Neural crest cell (in vitro differentiated cells): ENCODE results near the gene SGTA. TPM values are rescaled to one million over a fixed set of nuclear protein-coding genes. Genes with fewer than 3 reads are reported as not detected.

ENCODE experiments used
- DNase-seq: peaks from one replicate; pipeline ENCODE4 v3.0.0; 2021; ENCODE audit warnings: low read depth, mixed read lengths, low spot score
- H3K27ac Mint-ChIP-seq: one replicate; pipeline ENCODE4 v1.8.0; 2021; ENCODE audit warnings: mild to moderate bottlenecking, mixed read lengths; ENCODE audit not compliant: unreplicated experiment
- H3K27me3 Mint-ChIP-seq: 2 replicates; pipeline ENCODE4 v1.8.0; 2021; ENCODE audit warnings: low read depth, mild to moderate bottlenecking, mixed read lengths
- H3K36me3 Mint-ChIP-seq: 2 replicates; pipeline ENCODE4 v1.8.0; 2021; ENCODE audit warnings: low read depth, mild to moderate bottlenecking, mixed read lengths
- H3K4me1 Mint-ChIP-seq: 2 replicates; pipeline ENCODE4 v1.8.0; 2021; ENCODE audit warnings: mixed read lengths
- H3K4me3 Mint-ChIP-seq: one replicate; pipeline ENCODE4 v1.8.0; 2021; ENCODE audit warnings: mild to moderate bottlenecking, mixed read lengths
- H3K9me3 Mint-ChIP-seq: 2 replicates; pipeline ENCODE4 v1.8.0; 2021; ENCODE audit warnings: mixed read lengths
- CTCF ChIP-seq: fragments of 200-600 bp; sonication (generic); conservative IDR thresholded peaks from 2 replicates; pipeline ENCODE4 v1.5.0; 2021; ENCODE audit warnings: antibody characterized with exemption, mild to moderate bottlenecking
- total RNA-seq: library from RNA; stranded (reverse); gene quantifications from 2 replicates; pipeline ENCODE4 v1.2.1, GENCODE V29; 2021

Gene SGTA
- total RNA-seq, 1 donor from 2014 or later, result 89.9 TPM

GRCh38 chr19:2759362-2759761 lies 23.7 kb downstream of the SGTA start:
- Mint-ChIP-seq H3K4me1 (no peaks in the 10 kb centered on the region), H3K27me3 (no peaks in the 10 kb centered on the region), H3K36me3 (peaks cover 8% of the 10 kb centered on the region), H3K27ac (no peak overlapping the region), H3K4me3 (no peak overlapping the region), H3K9me3 (no peaks in the 10 kb centered on the region)
- no peak for TF ChIP-seq CTCF
- no peak for DNase-seq

DNA sequence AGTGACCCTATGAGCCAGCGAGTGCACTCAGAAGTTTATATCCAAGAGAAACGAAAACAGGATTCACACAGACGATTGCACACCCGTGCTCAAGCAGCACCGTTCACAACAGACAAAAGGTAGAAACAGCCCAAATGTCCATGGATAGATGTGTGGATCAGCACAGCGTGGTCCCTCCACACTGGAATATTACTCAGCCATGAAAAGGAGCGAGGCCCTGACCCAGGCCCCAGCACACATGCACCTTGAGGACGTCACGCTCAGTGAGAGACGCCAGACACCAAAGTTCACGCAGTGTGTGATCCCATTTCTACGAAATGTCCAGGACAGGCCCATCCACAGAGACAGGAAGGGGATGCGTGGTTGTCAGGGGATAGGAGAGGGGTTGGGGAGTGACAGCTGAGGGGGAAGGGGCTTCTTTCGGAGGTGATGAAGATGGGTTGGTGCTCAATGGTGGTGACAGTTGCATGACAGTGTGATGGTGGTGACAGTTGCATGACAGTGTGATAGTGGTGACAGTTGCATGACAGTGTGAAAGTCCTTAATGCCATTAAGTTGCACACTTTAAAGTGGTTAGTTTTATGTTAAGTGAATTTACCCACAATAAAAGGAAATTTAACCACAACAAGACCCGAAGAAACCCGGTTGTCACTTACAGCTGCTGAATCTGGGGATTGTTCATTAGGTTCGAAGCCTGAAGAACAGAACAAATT lies 24.3 kb downstream of the SGTA start:
- Mint-ChIP-seq H3K9me3 (no peaks in the 10 kb centered on the region), H3K27ac (no peak overlapping the region), H3K27me3 (no peaks in the 10 kb centered on the region), H3K4me3 (no peak overlapping the region), H3K36me3 (peaks cover 8% of the 10 kb centered on the region), H3K4me1 (no peaks in the 10 kb centered on the region)
- TF ChIP-seq CTCF, result no peak
- DNase-seq, result no peak

GRCh38 chr19:2756921-2757881 lies 25.9 kb downstream of the SGTA start:
- Mint-ChIP-seq H3K4me1 (no peaks in the 10 kb centered on the region), H3K4me3 (no peak overlapping the region), H3K9me3 (no peaks in the 10 kb centered on the region), H3K36me3 (peaks cover 8% of the 10 kb centered on the region), H3K27ac (peak overlapping the region; percentile 12), H3K27me3 (no peaks in the 10 kb centered on the region)
- DNase-seq, result no peak
- no peak for TF ChIP-seq CTCF

GRCh38 chr19:2756477-2756876 lies 26.6 kb downstream of the SGTA start:
- DNase-seq, result no peak
- Mint-ChIP-seq H3K9me3 (no peaks in the 10 kb centered on the region), H3K36me3 (peaks cover 8% of the 10 kb centered on the region), H3K4me3 (no peak overlapping the region), H3K27me3 (no peaks in the 10 kb centered on the region), H3K27ac (no peak overlapping the region), H3K4me1 (no peaks in the 10 kb centered on the region)
- TF ChIP-seq CTCF, result no peak

- TF ChIP-seq CTCF, result no peak
- H3K4me3 Mint-ChIP-seq, result no peak overlapping the region
- no peaks in the 10 kb centered on the region for H3K9me3 Mint-ChIP-seq
- H3K4me1 Mint-ChIP-seq, result no peaks in the 10 kb centered on the region
- no peak for DNase-seq
- H3K36me3 Mint-ChIP-seq, result peaks cover 8% of the 10 kb centered on the region
- no peak overlapping the region for H3K27ac Mint-ChIP-seq
- H3K27me3 Mint-ChIP-seq, result no peaks in the 10 kb centered on the region
These were observed 27.3 kb downstream of the SGTA start for GRCh38 chr19:2755811-2756210.
